ENCODE measurements around the gene SSBP3.
A peak's percentile ranks its signal among the peaks of the same experiment; 100 is the strongest.
"Not testable (repeated sequence)": the region's sequence is repeated elsewhere in the genome, so short reads cannot be mapped to it uniquely, and the experiment has no call there.

Gene SSBP3

GRCh38 chr1:54239035-54239383 lies 167.2 kb downstream of the SSBP3 start:
- DNase-seq, result no peak

- no peak for DNase-seq
Measured at GRCh38 chr1:54238353-54239034, 167.7 kb downstream of the SSBP3 start.

- no peak for DNase-seq
Measured at GRCh38 chr1:54237586-54237985, 168.6 kb downstream of the SSBP3 start.

- DNase-seq, result no peak
Measured at GRCh38 chr1:54234284-54234683, 171.9 kb downstream of the SSBP3 start.

- not testable (repeated sequence) for DNase-seq
Measured at GRCh38 chr1:54233196-54233595, 173.0 kb downstream of the SSBP3 start.

- no peak for DNase-seq
Measured at GRCh38 chr1:54230507-54231339, 175.5 kb downstream of the SSBP3 start.

GRCh38 chr1:54229281-54229891 lies 176.8 kb downstream of the SSBP3 start:
- DNase-seq, result no peak

- no peak for DNase-seq
Measured at GRCh38 chr1:54228638-54229079, 177.5 kb downstream of the SSBP3 start.

- DNase-seq, result no peak
Measured at GRCh38 chr1:54227891-54228310, 178.3 kb downstream of the SSBP3 start.

- no peak for DNase-seq
Measured at GRCh38 chr1:54227091-54227602, 179.0 kb downstream of the SSBP3 start.

- DNase-seq, result no peak
Measured at GRCh38 chr1:54225986-54226559, 180.1 kb downstream of the SSBP3 start.

- no peak for DNase-seq
Measured at GRCh38 chr1:54225378-54225777, 180.8 kb downstream of the SSBP3 start.

GRCh38 chr1:54224233-54224632 lies 182.0 kb downstream of the SSBP3 start:
- DNase-seq, result no peak

- DNase-seq, result no peak
Measured at GRCh38 chr1:54223441-54224202, 182.6 kb downstream of the SSBP3 start.

- no peak for DNase-seq
Measured at GRCh38 chr1:54222711-54223110, 183.5 kb downstream of the SSBP3 start.

GRCh38 chr1:54221867-54222484 lies 184.2 kb downstream of the SSBP3 start:
- DNase-seq, result no peak

- DNase-seq, result no peak
Measured at GRCh38 chr1:54221113-54221834, 184.9 kb downstream of the SSBP3 start.

GRCh38 chr1:54220004-54220811 lies 186.0 kb downstream of the SSBP3 start:
- no peak for DNase-seq

- DNase-seq, result no peak
Measured at GRCh38 chr1:54219688-54220003, 186.5 kb downstream of the SSBP3 start.

GRCh38 chr1:54218883-54219687 lies 187.1 kb downstream of the SSBP3 start:
- peak; percentile 25 to 49 for DNase-seq

Measured in NCI-H2081 (cell line).